GM06990 (cell line): ENCODE data around the gene DNAJC17.

Source experiments
- DNase-seq: peaks from one replicate; pipeline ENCODE4 v3.0.0-alpha.2; 2011; ENCODE audit not compliant: insufficient read length; ENCODE audit errors: extremely low read depth
- H3K27me3 ChIP-seq: replicated peaks from 2 replicates; pipeline ENCODE4 v1.6.0; 2011; ENCODE audit warnings: low read length; ENCODE audit not compliant: control insufficient read depth, insufficient read depth
- H3K36me3 ChIP-seq: 2 replicates; pipeline ENCODE4 v1.5.1; 2011; ENCODE audit warnings: low read length; ENCODE audit not compliant: control insufficient read depth, insufficient read depth
- H3K4me3 ChIP-seq: replicated peaks from 2 replicates; pipeline ENCODE4 v1.5.1; 2011; ENCODE audit warnings: low read depth, mild to moderate bottlenecking, control low read depth, low read length
- TF ChIP-seq, protein P1 (sequence below): IDR thresholded peaks from 2 replicates; pipeline ENCODE4 v1.5.1; 2011; ENCODE audit warnings: low read length, control low read depth, mild to moderate bottlenecking, inconsistent platforms; ENCODE audit not compliant: insufficient read depth, poor library complexity, severe bottlenecking

Gene DNAJC17

DNA sequence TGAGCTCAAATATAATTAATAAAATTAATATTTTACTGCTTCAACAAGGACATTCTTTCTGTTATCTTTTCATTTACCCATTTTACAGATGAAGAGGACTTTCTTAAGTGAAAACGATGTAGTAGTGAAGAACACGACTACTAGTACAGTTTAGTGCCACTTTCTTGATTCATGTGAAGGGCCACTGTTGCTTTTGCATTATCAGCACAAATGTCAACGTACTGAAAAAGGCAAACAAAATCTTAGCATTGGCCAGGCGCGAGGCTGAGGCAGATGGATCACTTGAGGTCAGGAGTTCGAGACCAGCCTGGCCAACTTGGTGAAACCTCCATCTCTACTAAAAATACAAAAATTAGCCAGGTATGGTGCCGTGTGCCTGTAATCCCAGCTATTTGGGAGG is 11.8 kb upstream of the DNAJC17 start:
- TF ChIP-seq, protein P1, sequence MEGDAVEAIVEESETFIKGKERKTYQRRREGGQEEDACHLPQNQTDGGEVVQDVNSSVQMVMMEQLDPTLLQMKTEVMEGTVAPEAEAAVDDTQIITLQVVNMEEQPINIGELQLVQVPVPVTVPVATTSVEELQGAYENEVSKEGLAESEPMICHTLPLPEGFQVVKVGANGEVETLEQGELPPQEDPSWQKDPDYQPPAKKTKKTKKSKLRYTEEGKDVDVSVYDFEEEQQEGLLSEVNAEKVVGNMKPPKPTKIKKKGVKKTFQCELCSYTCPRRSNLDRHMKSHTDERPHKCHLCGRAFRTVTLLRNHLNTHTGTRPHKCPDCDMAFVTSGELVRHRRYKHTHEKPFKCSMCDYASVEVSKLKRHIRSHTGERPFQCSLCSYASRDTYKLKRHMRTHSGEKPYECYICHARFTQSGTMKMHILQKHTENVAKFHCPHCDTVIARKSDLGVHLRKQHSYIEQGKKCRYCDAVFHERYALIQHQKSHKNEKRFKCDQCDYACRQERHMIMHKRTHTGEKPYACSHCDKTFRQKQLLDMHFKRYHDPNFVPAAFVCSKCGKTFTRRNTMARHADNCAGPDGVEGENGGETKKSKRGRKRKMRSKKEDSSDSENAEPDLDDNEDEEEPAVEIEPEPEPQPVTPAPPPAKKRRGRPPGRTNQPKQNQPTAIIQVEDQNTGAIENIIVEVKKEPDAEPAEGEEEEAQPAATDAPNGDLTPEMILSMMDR: no peak
- no peaks in the 10 kb centered on the region for H3K27me3 ChIP-seq
- H3K36me3 ChIP-seq: peaks cover 4% of the 10 kb centered on the region
- no peak overlapping the region for H3K4me3 ChIP-seq
- no peak for DNase-seq

DNA sequence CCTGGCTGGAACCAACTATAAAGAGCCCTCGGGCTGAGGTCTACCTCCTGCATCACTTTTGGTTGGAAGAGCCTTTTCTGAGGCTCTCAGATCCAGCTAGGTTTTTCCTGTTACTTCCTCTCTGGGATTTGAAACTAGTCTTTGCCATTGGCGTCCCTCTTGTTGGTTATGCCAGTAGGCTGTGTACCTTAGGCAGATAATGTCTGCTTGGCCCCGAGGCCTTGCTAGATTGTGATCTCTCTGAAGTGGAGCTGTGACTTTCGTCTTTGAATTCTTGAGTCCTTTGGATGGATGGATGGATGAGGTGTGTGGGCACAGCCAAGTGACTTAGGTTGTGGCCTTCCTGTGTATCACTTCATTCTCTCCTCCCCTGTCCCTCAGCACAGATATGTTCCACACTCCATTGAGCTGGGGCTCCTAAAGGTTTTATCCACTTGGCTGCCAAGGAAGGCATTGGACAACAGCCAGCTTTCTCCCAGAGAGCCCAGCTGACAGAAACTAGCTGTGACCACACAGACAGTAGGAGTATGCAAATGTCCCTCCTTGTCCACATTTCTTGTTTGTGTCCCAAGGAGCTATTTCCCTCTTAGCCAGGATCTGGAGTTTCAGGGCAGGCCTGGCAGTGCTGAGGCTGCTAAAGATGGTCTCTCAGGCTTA is 7.9 kb upstream of the DNAJC17 start:
- Histone ChIP-seq H3K36me3 (peaks cover 10% of the 10 kb centered on the region), H3K4me3 (no peak overlapping the region), H3K27me3 (no peaks in the 10 kb centered on the region)
- no peak for DNase-seq
- TF ChIP-seq, protein P1: no peak

DNA sequence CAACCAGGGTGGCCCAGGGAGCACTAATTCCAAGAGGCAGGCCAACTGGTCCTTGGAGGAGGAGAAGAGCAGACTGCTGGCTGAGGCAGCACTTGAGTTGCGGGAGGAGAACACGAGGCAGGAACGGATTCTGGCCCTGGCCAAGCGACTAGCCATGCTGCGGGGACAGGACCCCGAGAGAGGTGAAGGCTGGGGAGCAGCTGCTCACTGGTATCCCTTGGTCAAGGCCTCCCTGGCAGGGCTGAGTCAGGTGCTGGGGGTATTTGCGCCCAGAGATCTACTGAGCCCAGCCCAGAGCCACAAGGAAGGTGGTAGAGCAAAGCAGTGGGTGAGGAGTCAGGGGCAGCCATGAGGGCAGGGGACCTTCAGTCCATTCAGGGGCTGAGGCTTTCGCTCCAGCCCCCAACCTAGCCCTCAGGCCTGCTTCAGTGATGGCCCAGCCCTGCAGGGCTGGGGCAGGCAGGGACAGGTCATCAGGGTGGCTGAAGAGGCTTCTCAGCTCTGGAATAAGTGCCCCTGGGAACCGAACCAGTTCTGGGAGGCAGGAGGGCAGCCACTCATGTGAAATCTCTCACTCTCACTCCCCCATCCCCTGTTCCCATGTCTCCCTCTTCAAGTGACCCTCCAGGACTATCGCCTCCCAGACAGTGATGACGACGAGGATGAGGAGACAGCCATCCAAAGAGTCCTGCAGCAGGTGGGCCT is 5.6 kb upstream of the DNAJC17 start:
- TF ChIP-seq, protein P1: no peak
- Histone ChIP-seq H3K4me3 (no peak overlapping the region), H3K36me3 (peaks cover 10% of the 10 kb centered on the region), H3K27me3 (no peaks in the 10 kb centered on the region)
- no peak for DNase-seq

DNA sequence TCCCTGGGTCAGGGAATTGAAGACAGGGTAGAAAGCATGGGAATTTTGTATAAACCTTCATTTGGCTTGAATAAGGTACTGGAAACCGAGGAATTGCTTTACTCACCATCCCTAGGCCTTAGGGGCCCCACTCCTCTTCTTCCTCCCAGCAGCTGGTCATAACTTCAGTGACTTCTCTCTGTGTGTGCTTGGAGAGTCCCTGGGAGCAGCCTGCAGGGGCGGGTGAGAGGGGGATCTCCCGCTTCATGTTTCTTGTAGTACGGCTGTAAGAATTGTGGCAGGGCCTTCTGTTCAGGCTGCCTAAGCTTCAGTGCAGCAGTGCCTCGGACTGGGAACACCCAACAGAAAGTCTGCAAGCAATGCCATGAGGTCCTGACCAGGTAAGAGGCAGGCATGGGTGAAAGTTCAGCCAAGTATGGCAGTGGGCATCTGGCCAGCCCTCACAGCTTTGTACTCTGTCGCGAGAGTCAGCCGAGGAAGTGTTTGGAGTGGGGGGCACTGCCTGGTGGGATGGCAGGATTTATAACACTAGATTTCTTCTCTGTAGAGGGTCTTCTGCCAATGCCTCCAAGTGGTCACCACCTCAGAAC is 1.7 kb upstream of the DNAJC17 start:
- peaks cover 6% of the 10 kb centered on the region; the same call in 1 of the 2 replicates for H3K36me3 ChIP-seq
- no peaks in the 10 kb centered on the region for H3K27me3 ChIP-seq
- TF ChIP-seq, protein P1: no peak
- H3K4me3 ChIP-seq: peak overlapping the region; percentile 34; the same call in 1 of the 2 replicates
- no peak for DNase-seq

DNA sequence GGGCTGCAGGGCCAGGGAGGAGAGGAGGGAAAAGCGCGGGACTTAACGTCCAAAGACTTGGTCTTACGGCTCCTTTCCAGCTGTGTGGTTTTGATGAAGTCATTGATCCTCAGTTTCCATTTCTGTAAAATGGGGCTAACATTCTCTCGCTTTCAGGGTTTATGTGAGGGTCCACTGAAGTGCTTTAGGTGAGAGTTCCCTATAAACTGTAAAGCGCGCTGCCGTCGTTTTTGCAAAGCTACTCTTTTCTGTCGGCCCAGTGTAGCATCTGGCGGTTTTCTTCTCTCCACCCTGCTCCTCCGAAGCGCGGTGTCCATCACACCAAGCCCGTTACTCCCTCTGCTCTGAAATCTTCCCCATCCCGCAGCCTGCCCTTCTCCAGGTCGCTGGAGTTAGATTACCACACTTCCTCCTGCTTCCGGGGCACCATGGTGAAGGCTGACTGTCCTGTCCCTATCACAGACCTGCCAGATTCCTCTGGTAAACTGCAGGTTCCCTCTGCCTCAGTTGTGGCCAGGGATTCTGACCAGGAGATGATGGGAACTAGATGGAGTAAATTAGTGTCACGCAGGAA is 702 bp upstream of the DNAJC17 start:
- Histone ChIP-seq H3K4me3 (peak overlapping the region; percentile 96), H3K36me3 (peaks cover 1% of the 10 kb centered on the region; the same call in 1 of the 2 replicates), H3K27me3 (no peaks in the 10 kb centered on the region)
- TF ChIP-seq, protein P1: no peak
- DNase-seq: no peak
